Esophagus (tissue), 2 donors: Measurements from ENCODE around the gene LAMA5. TPM values are rescaled to one million over a fixed set of nuclear protein-coding genes. Genes with fewer than 3 reads are reported as not detected.

Experiments
- H3K27ac ChIP-seq, 2 donors: one replicate each; pipeline ENCODE4 v1.5.1; 2013; ENCODE audit warnings: low read depth in 2 of 2, mild to moderate bottlenecking in 2 of 2, inconsistent platforms in 1 of 2, low read length in 1 of 2, moderate library complexity in 1 of 2
- H3K27me3 ChIP-seq, 2 donors: one replicate each; pipeline ENCODE4 v1.6.1; 2013; ENCODE audit warnings: low read length in 2 of 2, control low read depth in 1 of 2, mild to moderate bottlenecking in 1 of 2; ENCODE audit not compliant: insufficient read depth in 2 of 2, control insufficient read depth in 1 of 2
- H3K36me3 ChIP-seq, 2 donors: one replicate each; pipeline ENCODE4 v1.6.1; 2013; ENCODE audit warnings: low read length in 1 of 2; ENCODE audit not compliant: control insufficient read depth in 2 of 2, insufficient read depth in 2 of 2
- H3K4me1 ChIP-seq, 2 donors: one replicate each; pipeline ENCODE4 v1.6.1; 2013; ENCODE audit warnings: low read length in 1 of 2; ENCODE audit not compliant: control insufficient read depth in 2 of 2, insufficient read depth in 2 of 2
- H3K4me3 ChIP-seq, 2 donors: one replicate each; pipeline ENCODE4 v1.5.1; 2013; ENCODE audit warnings: low read length in 2 of 2, mild to moderate bottlenecking in 2 of 2, low read depth in 1 of 2, moderate library complexity in 1 of 2
- H3K9me3 ChIP-seq, 2 donors: one replicate each; pipeline ENCODE4 v1.6.1; 2013; ENCODE audit warnings: mild to moderate bottlenecking in 2 of 2, low read depth in 1 of 2, low read length in 1 of 2, moderate library complexity in 1 of 2; ENCODE audit not compliant: control insufficient read depth in 2 of 2, insufficient read depth in 1 of 2
- WGBS, 2 donors: extraction: QIAGEN DNeasy Blood & Tissue Kit; methylation state at CpG; one replicate each; pipeline ENCODE4 v1.1.7; 2013; 5-methylcytosine and 5-hydroxymethylcytosine counted together
- polyA plus RNA-seq, 2 donors: library from polyadenylated mRNA; stranded (reverse); fragments of 200-250 nt; gene quantifications; one replicate each; pipeline ENCODE4 v1.2.3, GENCODE V29; 2013
- donor health status: healthy with polysubstance abuse.
- donor health status: Bipolar disorder and iron deficiency.

LAMA5 gene
- polyA plus RNA-seq, 2 donors = 79.9 to 329 TPM

GRCh38 chr20:62370807-62371587 is 3.9 kb upstream of the LAMA5 start:
- H3K27ac ChIP-seq = peak overlapping the region; percentile 53 to 74
- H3K27me3 ChIP-seq = no peaks in the 10 kb centered on the region
- no peaks in the 10 kb centered on the region for H3K36me3 ChIP-seq

GRCh38 chr20:62370115-62370806 is 3.1 kb upstream of the LAMA5 start:
- WGBS, 2 donors = 50 to 52% methylated on average over 19 of the region's 19 CpGs
- Histone ChIP-seq H3K4me3 (no peak overlapping the region), H3K27me3 (no peaks in the 10 kb centered on the region), H3K27ac (peak overlapping the region; percentile 53 to 74), H3K9me3 (no peaks in the 10 kb centered on the region), H3K4me1 (peaks cover 18 to 41% of the 10 kb centered on the region in 2 donors), H3K36me3 (no peaks in the 10 kb centered on the region)

More at GRCh38 chr20:62370807-62371587, 3.9 kb upstream of the LAMA5 start:
- H3K4me3 ChIP-seq = no peak overlapping the region
- 59 to 65% methylated on average over 18 of the region's 18 CpGs for WGBS, 2 donors
- no peaks in the 10 kb centered on the region for H3K9me3 ChIP-seq
- peaks cover 18 to 39% of the 10 kb centered on the region in 2 donors for H3K4me1 ChIP-seq

- Histone ChIP-seq H3K9me3 (no peaks in the 10 kb centered on the region), H3K4me1 (peaks cover 18 to 40% of the 10 kb centered on the region in 2 donors), H3K27ac (peak overlapping the region; percentile 25 to 74), H3K36me3 (no peaks in the 10 kb centered on the region), H3K27me3 (no peaks in the 10 kb centered on the region), H3K4me3 (no peak overlapping the region)
- 56 to 68% methylated on average over 4 of the region's 4 CpGs for WGBS, 2 donors
Measured at GRCh38 chr20:62369815-62370114, 2.7 kb upstream of the LAMA5 start.

GRCh38 chr20:62368976-62369814 is 2.1 kb upstream of the LAMA5 start:
- no peaks in the 10 kb centered on the region for H3K9me3 ChIP-seq
- no peak overlapping the region for H3K4me3 ChIP-seq
- H3K4me1 ChIP-seq = peaks cover 19 to 40% of the 10 kb centered on the region in 2 donors
- 14 to 19% methylated on average over 23 to 28 of the region's 28 CpGs for WGBS, 2 donors
- peaks cover 0 to under 1% of the 10 kb centered on the region in 2 donors for H3K36me3 ChIP-seq
- peak overlapping the region; percentile 25 to 74 for H3K27ac ChIP-seq
- H3K27me3 ChIP-seq = no peaks in the 10 kb centered on the region

- Histone ChIP-seq H3K4me3 (no peak overlapping the region), H3K36me3 (peaks cover 0 to 3% of the 10 kb centered on the region in 2 donors), H3K27me3 (no peaks in the 10 kb centered on the region), H3K27ac (peak overlapping the region; percentile 74 to 78), H3K9me3 (no peaks in the 10 kb centered on the region), H3K4me1 (peaks cover 23 to 47% of the 10 kb centered on the region in 2 donors)
- WGBS, 2 donors = 6 to 9% methylated on average over 15 of the region's 15 CpGs
Measured at GRCh38 chr20:62368392-62368975, 1.4 kb upstream of the LAMA5 start.

- WGBS, 2 donors = 3 to 10% methylated on average over 34 to 37 of the region's 37 CpGs
Measured at GRCh38 chr20:62367633-62368391, 700 bp upstream of the LAMA5 start.

GRCh38 chr20:62366370-62367135 is 559 bp downstream of the LAMA5 start:
- Histone ChIP-seq H3K4me3 (peak overlapping the region; percentile 61 to 72), H3K27ac (peak overlapping the region; percentile 78 to 91), H3K36me3 (peaks cover 0 to 9% of the 10 kb centered on the region in 2 donors), H3K9me3 (no peaks in the 10 kb centered on the region), H3K27me3 (no peaks in the 10 kb centered on the region), H3K4me1 (peaks cover 34 to 66% of the 10 kb centered on the region in 2 donors)
- 1 to 2% methylated on average over 51 to 72 of the region's 72 CpGs for WGBS, 2 donors

More at GRCh38 chr20:62367633-62368391, 700 bp upstream of the LAMA5 start:
- Histone ChIP-seq H3K9me3 (no peaks in the 10 kb centered on the region), H3K4me3 (peak overlapping the region; percentile 22 to 72), H3K27ac (peak overlapping the region; percentile 74 to 78), H3K36me3 (peaks cover 0 to 3% of the 10 kb centered on the region in 2 donors), H3K4me1 (peaks cover 28 to 54% of the 10 kb centered on the region in 2 donors), H3K27me3 (no peaks in the 10 kb centered on the region)

GRCh38 chr20:62365814-62366369 is 1.2 kb downstream of the LAMA5 start:
- Histone ChIP-seq H3K4me3 (peak overlapping the region; percentile 61 to 72), H3K27ac (peak overlapping the region; percentile 78 to 91), H3K9me3 (no peaks in the 10 kb centered on the region), H3K27me3 (no peaks in the 10 kb centered on the region), H3K4me1 (peaks cover 35 to 71% of the 10 kb centered on the region in 2 donors), H3K36me3 (peaks cover 0 to 10% of the 10 kb centered on the region in 2 donors)
- WGBS, 2 donors = 18 to 23% methylated on average over 8 to 10 of the region's 10 CpGs
